HepG2 (cell line): ENCODE data around the gene MYBL2. TPM values are rescaled to one million over a fixed set of nuclear protein-coding genes. Genes with fewer than 3 reads are reported as not detected.

Experiments
- ATAC-seq: fragments of 200-7000 bp; cut with Tn5 transposase; 3 replicates; pipeline ENCODE4 v1.9.1; 2020; ENCODE audit warnings: mild to moderate bottlenecking, moderate library complexity
- BruUV-seq: library from RNA; stranded (reverse); fragments of 400-500 nt; replicated peaks from 2 replicates; lab custom pipeline; 2021; lab: Mats Ljungman, UMichigan
- CTCF ChIA-PET: fragments of 300-600 bp; formaldehyde crosslinking; extraction: SDS; loops from one replicate; lab custom pipeline; 2021; ENCODE audit warnings: low total read pairs, inconsistent platforms, low intra/inter-chr PET ratio; lab: Yijun Ruan, JAX
- POLR2A ChIA-PET: fragments of 350-600 bp; sonication (Branson Sonifier 250); formaldehyde crosslinking; loops from one replicate; lab custom pipeline; 2020; ENCODE audit warnings: antibody characterized with exemption, inconsistent platforms; lab: Yijun Ruan, JAX
- DNase-seq: peaks from one replicate; pipeline ENCODE4 v3.0.0-alpha.2; 2015; ENCODE audit warnings: low spot score
- FAIRE-seq: peaks from 3 replicates; lab custom pipeline; 2011; peaks lifted over from hg19 to GRCh38; lab: Jason Lieb, UNC
- H2AFZ ChIP-seq: one replicate; pipeline ENCODE4 v1.6.1; 2011; ENCODE audit warnings: low read length, inconsistent platforms
- H3K27ac ChIP-seq: fragments of 300-600 bp; 3 replicates; pipeline ENCODE4 v1.8.0; 2011; ENCODE audit warnings: mixed run types, mild to moderate bottlenecking, mixed read lengths, low read length, inconsistent platforms; ENCODE audit not compliant: insufficient read depth; ENCODE audit errors: extremely low read length
- H3K27me3 ChIP-seq, 2 experiments: fragments of 200-600 bp in 1 of 2; 2 replicates in 1 of 2; 3 replicates in 1 of 2; pipeline versions ENCODE4 v1.6.0 to v1.8.0; 2011; ENCODE audit warnings: low read length in 2 of 2, mild to moderate bottlenecking in 2 of 2, moderate library complexity in 2 of 2, inconsistent platforms in 1 of 2; ENCODE audit not compliant: insufficient read depth in 2 of 2, control insufficient read depth in 1 of 2
- H3K36me3 ChIP-seq, 2 experiments: fragments of 200-600 bp in 1 of 2; replicated peaks in 1 of 2; 2 replicates in 1 of 2; 3 replicates in 1 of 2; pipeline versions ENCODE4 v1.5.1 to v1.8.0; 2011; ENCODE audit warnings: low read length in 2 of 2, inconsistent platforms in 1 of 2; ENCODE audit not compliant: insufficient read depth in 2 of 2, control insufficient read depth in 1 of 2
- H3K4me1 ChIP-seq: 2 replicates; pipeline ENCODE4 v1.5.1; 2012; ENCODE audit warnings: low read length, inconsistent platforms; ENCODE audit not compliant: insufficient read depth
- H3K4me2 ChIP-seq: 2 replicates; pipeline ENCODE4 v1.6.0; 2011; ENCODE audit warnings: low read depth, low read length, inconsistent platforms
- H3K4me3 ChIP-seq, 3 experiments: fragments of 200-600 bp in 1 of 3; sonication (generic), shearing (Covaris generic) in 1 of 3; replicated peaks in 1 of 3; 2 replicates each; pipeline ENCODE4 v1.5.1; 2011 to 2016; ENCODE audit warnings: low read length in 3 of 3, inconsistent platforms in 2 of 3, low read depth in 2 of 3, mild to moderate bottlenecking in 2 of 3, control low read depth in 1 of 3, mixed read lengths in 1 of 3; ENCODE audit not compliant: insufficient read depth in 1 of 3
- H3K79me2 ChIP-seq: one replicate; pipeline ENCODE4 v1.6.1; 2011; ENCODE audit warnings: low read length, inconsistent platforms; ENCODE audit not compliant: insufficient read depth
- H3K9ac ChIP-seq: 2 replicates; pipeline ENCODE4 v1.6.0; 2011; ENCODE audit warnings: mild to moderate bottlenecking, low read depth, low read length, inconsistent platforms; ENCODE audit not compliant: insufficient read depth
- H3K9me3 ChIP-seq: 2 replicates; pipeline ENCODE4 v1.5.1; 2012; ENCODE audit warnings: mild to moderate bottlenecking, low read length
- H4K20me1 ChIP-seq: 2 replicates; pipeline ENCODE4 v1.6.0; 2011; ENCODE audit warnings: inconsistent platforms, mild to moderate bottlenecking, low read length, moderate library complexity; ENCODE audit not compliant: insufficient read depth
- ELK4 ChIP-seq: sonication (generic); formaldehyde crosslinking; IDR thresholded peaks from 2 replicates; pipeline ENCODE4 v1.9.0; 2021; ENCODE audit warnings: missing genetic modification reagents, borderline replicate concordance
- ESRRA ChIP-seq: sonication (generic); formaldehyde crosslinking; IDR thresholded peaks from 2 replicates; pipeline ENCODE4 v1.5.1; 2020; ENCODE audit warnings: mild to moderate bottlenecking, low read depth, missing genetic modification reagents
- GATAD1 ChIP-seq: IDR thresholded peaks from 2 replicates; pipeline ENCODE4 v1.6.1; 2016; ENCODE audit warnings: missing genetic modification reagents, missing compliant biosample characterization
- HES4 ChIP-seq: sonication (generic); formaldehyde crosslinking; IDR thresholded peaks from 2 replicates; pipeline ENCODE4 v1.9.0; 2021; ENCODE audit warnings: mild to moderate bottlenecking, missing genetic modification reagents, borderline replicate concordance
- NCOA2 ChIP-seq: sonication (generic); formaldehyde crosslinking; IDR thresholded peaks from 2 replicates; pipeline ENCODE4 v1.8.0; 2022; ENCODE audit warnings: inconsistent platforms
- NFE2L2 ChIP-seq: fragments of 150-350 bp; IDR thresholded peaks from 2 replicates; pipeline ENCODE4 v1.6.1; 2014; ENCODE audit warnings: low read length
- PLRG1 ChIP-seq: fragments of 450-650 bp; conservative IDR thresholded peaks from 2 replicates; pipeline ENCODE4 v1.6.1; 2016
- POLR2A ChIP-seq, 2 experiments: IDR thresholded peaks; 2 replicates each; pipeline ENCODE4 v1.6.1; 2011; ENCODE audit warnings: low read depth in 2 of 2, low read length in 2 of 2, mild to moderate bottlenecking in 1 of 2, moderate library complexity in 1 of 2; ENCODE audit not compliant: insufficient read depth in 1 of 2
- TRIM24 ChIP-seq: sonication (generic); formaldehyde crosslinking; IDR thresholded peaks from 2 replicates; pipeline ENCODE4 v1.8.0; 2022; ENCODE audit warnings: mild to moderate bottlenecking, missing genetic modification reagents
- ZBTB3 ChIP-seq: sonication (generic); formaldehyde crosslinking; IDR thresholded peaks from 2 replicates; pipeline ENCODE4 v1.4.0; 2020; ENCODE audit warnings: low read depth, mild to moderate bottlenecking, moderate library complexity, missing genetic modification reagents, borderline replicate concordance
- ZNF275 ChIP-seq: sonication (generic); formaldehyde crosslinking; IDR thresholded peaks from 2 replicates; pipeline ENCODE4 v1.8.0; 2022; ENCODE audit warnings: missing genetic modification reagents, mild to moderate bottlenecking, inconsistent platforms, borderline replicate concordance
- ZNF572 ChIP-seq: sonication (generic); formaldehyde crosslinking; IDR thresholded peaks from 2 replicates; pipeline ENCODE4 v1.5.1; 2020; ENCODE audit warnings: mild to moderate bottlenecking, missing genetic modification reagents
- WGBS: methylation state at CpG from one replicate; pipeline ENCODE4 v1.1.6; 2017; ENCODE audit warnings: low lambda C conversion rate; 5-methylcytosine and 5-hydroxymethylcytosine counted together
- in situ Hi-C: cut with HindIII; loops from 2 replicates; pipeline ENCODE4 v1.10.0; 2017; ENCODE audit warnings: low pct_unique_long_range_greater_than_20kb; ENCODE audit not compliant: extremely low pct_ligation_motif_present
- intact Hi-C: fragments of 100-400 bp; cut with micrococcal nuclease; formaldehyde crosslinking; loops from one replicate; pipeline ENCODE4 v1.10.0; 2022; ENCODE audit not compliant: unreplicated experiment
- polyA plus RNA-seq, 8 experiments: library from polyadenylated mRNA; depleted of rRNA in 3 of 8; stranded (reverse) in 7 of 8; unstranded in 1 of 8; fragments of >200 nt; fragmentation: Illumina TruSeq in 4 of 8; extraction: Trizol in 4 of 8; gene quantifications; 2 replicates each; pipeline versions ENCODE4 v1.2.1 to v1.2.3, GENCODE V29; 2011 to 2016; ENCODE audit warnings: low read depth in 4 of 8, missing spikeins in 1 of 8, mixed read lengths in 1 of 8; ENCODE audit not compliant: insufficient read depth in 1 of 8
- total RNA-seq, 5 experiments: library from RNA; depleted of rRNA; stranded (reverse); fragments of >200 nt; fragmentation: Illumina TruSeq; extraction: Trizol; gene quantifications; 2 replicates each; pipeline ENCODE4 v1.2.3, GENCODE V29; 2016; ENCODE audit warnings: low read depth in 1 of 5
- TF ChIP-seq, protein P1 (sequence below): sonication (generic); formaldehyde crosslinking; IDR thresholded peaks from 2 replicates; pipeline ENCODE4 v1.4.0; 2020; ENCODE audit warnings: missing genetic modification reagents

The MYBL2 gene
- total and polyA plus RNA-seq, 2 of the 13 experiments (the other 11 are each of a cell fraction or from before 2014, with no cell fraction given), result 11.9 to 66.2 TPM

- TF ChIP-seq ZNF572 (no peak), NCOA2 (CRISPR knock-in tag) (no peak), GATAD1 (CRISPR knock-in tag) (no peak), ESRRA (CRISPR knock-in tag) (no peak), ZBTB3 (CRISPR knock-in tag) (no peak), PLRG1 (no peak), TRIM24 (CRISPR knock-in tag) (no peak), POLR2A (IDR thresholded peaks at IDR 0.05; ENCODE audit: insufficient read depth in 1 of 2, low read depth in 2 of 2, low read length in 2 of 2) (no peak), ZNF275 (CRISPR knock-in tag) (no peak), NFE2L2 (no peak), ELK4 (CRISPR knock-in tag) (no peak), HES4 (CRISPR knock-in tag) (no peak)
- TF ChIP-seq, protein P1, sequence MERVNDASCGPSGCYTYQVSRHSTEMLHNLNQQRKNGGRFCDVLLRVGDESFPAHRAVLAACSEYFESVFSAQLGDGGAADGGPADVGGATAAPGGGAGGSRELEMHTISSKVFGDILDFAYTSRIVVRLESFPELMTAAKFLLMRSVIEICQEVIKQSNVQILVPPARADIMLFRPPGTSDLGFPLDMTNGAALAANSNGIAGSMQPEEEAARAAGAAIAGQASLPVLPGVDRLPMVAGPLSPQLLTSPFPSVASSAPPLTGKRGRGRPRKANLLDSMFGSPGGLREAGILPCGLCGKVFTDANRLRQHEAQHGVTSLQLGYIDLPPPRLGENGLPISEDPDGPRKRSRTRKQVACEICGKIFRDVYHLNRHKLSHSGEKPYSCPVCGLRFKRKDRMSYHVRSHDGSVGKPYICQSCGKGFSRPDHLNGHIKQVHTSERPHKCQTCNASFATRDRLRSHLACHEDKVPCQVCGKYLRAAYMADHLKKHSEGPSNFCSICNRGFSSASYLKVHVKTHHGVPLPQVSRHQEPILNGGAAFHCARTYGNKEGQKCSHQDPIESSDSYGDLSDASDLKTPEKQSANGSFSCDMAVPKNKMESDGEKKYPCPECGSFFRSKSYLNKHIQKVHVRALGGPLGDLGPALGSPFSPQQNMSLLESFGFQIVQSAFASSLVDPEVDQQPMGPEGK, result no peak
- FAIRE-seq (no peak), ATAC-seq (no peak), DNase-seq (no peak)
- CTCF ChIA-PET, result no interaction called here
- POLR2A ChIA-PET, result no interaction called here
- Histone ChIP-seq H3K9ac (no peak overlapping the region), H2AFZ (no peak overlapping the region), H3K27ac (no peak overlapping the region), H3K79me2 (no peaks in the 10 kb centered on the region), H4K20me1 (no peaks in the 10 kb centered on the region), H3K4me1 (no peaks in the 10 kb centered on the region), H3K36me3 (peaks cover 10 to 42% of the 10 kb centered on the region in 2 experiments), H3K4me3 (no peak overlapping the region), H3K4me2 (no peak overlapping the region), H3K27me3 (no peaks in the 10 kb centered on the region), H3K9me3 (no peaks in the 10 kb centered on the region)
- in situ Hi-C loops, result no loop called here
- WGBS, result 91% methylated on average over 13 of the region's 13 CpGs
- BruUV-seq, result no TSS peak
- intact Hi-C loops, result no loop called here
These were observed 19.9 kb downstream of the MYBL2 start for GRCh38 chr20:43686820-43687219.
